ENCODE measurements around the gene NR2E1.

DNA sequence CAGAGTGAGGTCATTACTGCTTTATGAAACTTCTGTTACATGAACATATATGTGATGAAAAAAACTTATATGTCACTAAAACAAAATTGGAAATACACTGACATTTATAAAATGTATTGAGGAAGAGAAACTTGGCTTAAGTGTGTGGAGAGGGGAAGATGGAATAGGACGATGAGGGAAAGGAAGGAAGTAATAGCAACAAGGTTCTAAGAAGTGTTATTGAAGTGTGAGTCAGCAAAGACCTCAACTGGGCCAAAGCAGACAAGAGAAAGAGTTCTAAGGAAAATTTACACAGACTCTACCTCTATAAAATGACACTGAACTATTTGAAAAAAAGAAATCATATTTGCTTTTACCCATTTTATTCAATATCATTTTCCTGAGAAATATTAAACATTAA is 56.7 kb downstream of the NR2E1 start:
- TF ChIP-seq, protein P1, sequence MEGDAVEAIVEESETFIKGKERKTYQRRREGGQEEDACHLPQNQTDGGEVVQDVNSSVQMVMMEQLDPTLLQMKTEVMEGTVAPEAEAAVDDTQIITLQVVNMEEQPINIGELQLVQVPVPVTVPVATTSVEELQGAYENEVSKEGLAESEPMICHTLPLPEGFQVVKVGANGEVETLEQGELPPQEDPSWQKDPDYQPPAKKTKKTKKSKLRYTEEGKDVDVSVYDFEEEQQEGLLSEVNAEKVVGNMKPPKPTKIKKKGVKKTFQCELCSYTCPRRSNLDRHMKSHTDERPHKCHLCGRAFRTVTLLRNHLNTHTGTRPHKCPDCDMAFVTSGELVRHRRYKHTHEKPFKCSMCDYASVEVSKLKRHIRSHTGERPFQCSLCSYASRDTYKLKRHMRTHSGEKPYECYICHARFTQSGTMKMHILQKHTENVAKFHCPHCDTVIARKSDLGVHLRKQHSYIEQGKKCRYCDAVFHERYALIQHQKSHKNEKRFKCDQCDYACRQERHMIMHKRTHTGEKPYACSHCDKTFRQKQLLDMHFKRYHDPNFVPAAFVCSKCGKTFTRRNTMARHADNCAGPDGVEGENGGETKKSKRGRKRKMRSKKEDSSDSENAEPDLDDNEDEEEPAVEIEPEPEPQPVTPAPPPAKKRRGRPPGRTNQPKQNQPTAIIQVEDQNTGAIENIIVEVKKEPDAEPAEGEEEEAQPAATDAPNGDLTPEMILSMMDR (conservative IDR thresholded peaks at IDR 0.05; ENCODE audit: low read depth in 2 of 2) = no peak
- TF ChIP-seq POLR2AphosphoS5 (IDR thresholded peaks at IDR 0.05; ENCODE audit: low read depth) = no peak
- no peak for TF ChIP-seq EZH2 (IDR thresholded peaks at IDR 0.05; ENCODE audit: low read depth, unreplicated experiment)
- no peak for TF ChIP-seq CREB1 (CRISPR knock-in tag; IDR thresholded peaks at IDR 0.05; ENCODE audit: low read depth)
